ENCODE results near the gene SEPHS2.

GRCh38 chr16:30399435-30400186 lies 46.1 kb downstream of the SEPHS2 start:
- TF ChIP-seq CTCF (conservative IDR thresholded peaks at IDR 0.05 in 1 of 2, IDR thresholded peaks at IDR 0.05 in 1 of 2; ENCODE audit: extremely low read depth in 1 of 2, insufficient read depth in 1 of 2, low read depth in 1 of 2, low read length in 2 of 2) (no peak), EZH2 (IDR thresholded peaks at IDR 0.05; ENCODE audit: borderline replicate concordance, low read length) (no peak)
